D721Med (cell line): Measurements from ENCODE around the gene ROBO1.

Source experiments
- DNase-seq: peaks from one replicate; pipeline ENCODE4 v3.0.0; 2011; ENCODE audit warnings: low spot score; ENCODE audit not compliant: insufficient read length
- FAIRE-seq: peaks from 2 replicates; lab custom pipeline; 2011; peaks lifted over from hg19 to GRCh38; lab: Jason Lieb, UNC
- TF ChIP-seq, protein P1 (sequence below): IDR thresholded peaks from 2 replicates; pipeline ENCODE4 v1.5.1; 2012; ENCODE audit warnings: mild to moderate bottlenecking, control low read depth; ENCODE audit not compliant: insufficient read depth; ENCODE audit errors: missing control alignments

Gene ROBO1

GRCh38 chr3:78644847-78645246 lies 1123.0 kb downstream of the ROBO1 start:
- TF ChIP-seq, protein P1, sequence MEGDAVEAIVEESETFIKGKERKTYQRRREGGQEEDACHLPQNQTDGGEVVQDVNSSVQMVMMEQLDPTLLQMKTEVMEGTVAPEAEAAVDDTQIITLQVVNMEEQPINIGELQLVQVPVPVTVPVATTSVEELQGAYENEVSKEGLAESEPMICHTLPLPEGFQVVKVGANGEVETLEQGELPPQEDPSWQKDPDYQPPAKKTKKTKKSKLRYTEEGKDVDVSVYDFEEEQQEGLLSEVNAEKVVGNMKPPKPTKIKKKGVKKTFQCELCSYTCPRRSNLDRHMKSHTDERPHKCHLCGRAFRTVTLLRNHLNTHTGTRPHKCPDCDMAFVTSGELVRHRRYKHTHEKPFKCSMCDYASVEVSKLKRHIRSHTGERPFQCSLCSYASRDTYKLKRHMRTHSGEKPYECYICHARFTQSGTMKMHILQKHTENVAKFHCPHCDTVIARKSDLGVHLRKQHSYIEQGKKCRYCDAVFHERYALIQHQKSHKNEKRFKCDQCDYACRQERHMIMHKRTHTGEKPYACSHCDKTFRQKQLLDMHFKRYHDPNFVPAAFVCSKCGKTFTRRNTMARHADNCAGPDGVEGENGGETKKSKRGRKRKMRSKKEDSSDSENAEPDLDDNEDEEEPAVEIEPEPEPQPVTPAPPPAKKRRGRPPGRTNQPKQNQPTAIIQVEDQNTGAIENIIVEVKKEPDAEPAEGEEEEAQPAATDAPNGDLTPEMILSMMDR: no peak
- FAIRE-seq (no peak), DNase-seq (no peak)

DNA sequence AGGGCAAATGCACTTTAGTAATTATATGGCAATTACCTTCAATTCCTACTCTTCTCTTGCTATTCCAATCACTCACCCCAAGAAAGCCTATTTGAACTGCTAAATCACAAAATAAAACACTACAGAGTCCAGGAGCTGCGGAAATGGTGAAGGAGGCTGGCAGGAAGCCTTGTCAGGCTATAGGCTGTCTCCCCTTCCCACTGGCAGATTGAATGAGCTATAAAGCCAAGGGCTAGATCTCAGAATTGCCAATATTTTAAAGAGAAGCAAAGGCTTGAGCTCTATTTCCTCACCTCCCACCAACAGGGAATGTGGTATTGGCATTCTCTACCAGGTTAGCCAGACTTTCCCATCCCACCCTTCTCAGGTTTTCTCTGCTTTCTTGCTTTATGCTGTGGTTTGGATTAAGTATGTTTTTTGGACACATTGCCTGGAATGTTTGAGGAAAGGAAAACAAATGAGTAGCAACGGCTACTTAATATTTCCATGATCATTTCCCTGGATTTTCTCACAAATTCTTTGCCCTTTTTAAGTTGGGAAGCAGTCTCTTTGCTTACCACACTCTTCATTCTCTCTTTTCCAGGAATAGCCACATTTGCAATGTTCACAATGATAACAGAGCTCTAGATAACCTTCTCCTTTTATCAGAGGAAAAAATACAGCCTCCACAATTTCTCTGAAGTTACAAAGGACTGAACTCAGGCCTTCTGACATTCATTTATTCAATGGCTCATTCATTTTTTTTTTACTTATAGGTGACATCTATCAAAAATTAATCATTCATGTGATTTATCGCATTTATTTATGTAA lies 1125.4 kb downstream of the ROBO1 start:
- FAIRE-seq: no peak
- TF ChIP-seq, protein P1: no peak

GRCh38 chr3:78641703-78642102 lies 1126.1 kb downstream of the ROBO1 start:
- FAIRE-seq (no peak), DNase-seq (no peak)
- TF ChIP-seq, protein P1: no peak

More for the DNA sequence above, 1125.4 kb downstream of the ROBO1 start:
- no peak for DNase-seq

- FAIRE-seq: no peak
- no peak for DNase-seq
- TF ChIP-seq, protein P1: no peak
These were observed 1133.5 kb downstream of the ROBO1 start for GRCh38 chr3:78634316-78634715.

DNA sequence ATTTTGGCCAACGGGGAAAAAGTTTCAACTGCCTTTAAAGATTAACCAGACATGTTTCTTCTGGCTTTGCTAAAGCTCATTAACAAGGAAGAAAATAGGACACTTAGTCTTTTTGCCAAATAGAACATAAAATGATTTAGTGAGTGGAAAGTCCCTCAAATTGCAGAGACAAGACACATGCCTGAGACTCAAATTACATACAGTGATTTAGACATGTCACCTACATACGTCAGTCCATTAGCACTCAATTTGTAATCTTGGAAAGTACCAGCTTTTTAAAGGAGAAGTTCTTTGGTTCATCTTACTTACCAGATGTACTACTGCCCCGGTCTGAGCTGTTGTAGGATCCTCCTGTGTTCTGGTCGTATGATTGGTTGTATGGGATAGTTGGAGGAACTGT lies 1134.2 kb downstream of the ROBO1 start:
- TF ChIP-seq, protein P1: no peak
- FAIRE-seq: no peak
- no peak for DNase-seq

- TF ChIP-seq, protein P1: no peak
- DNase-seq (no peak), FAIRE-seq (no peak)
These were observed 1134.8 kb downstream of the ROBO1 start for GRCh38 chr3:78632925-78633553.

- no peak for FAIRE-seq
- DNase-seq: no peak
- TF ChIP-seq, protein P1: no peak
These were observed 1138.3 kb downstream of the ROBO1 start for GRCh38 chr3:78629544-78629943.
